Stimulated activated CD4-positive, alpha-beta T cell treated with anti-CD3 and anti-CD28 coated beads, TNF-alpha, amount 100 ng/mL, for 48 hours (primary cell): ENCODE measurements around the gene ZBED4.

Experiments
- DNase-seq, 3 donors: peaks; one replicate each; pipeline ENCODE4 v3.0.0-alpha.2; 2020; ENCODE audit warnings: low read depth in 3 of 3

The ZBED4 gene

DNA sequence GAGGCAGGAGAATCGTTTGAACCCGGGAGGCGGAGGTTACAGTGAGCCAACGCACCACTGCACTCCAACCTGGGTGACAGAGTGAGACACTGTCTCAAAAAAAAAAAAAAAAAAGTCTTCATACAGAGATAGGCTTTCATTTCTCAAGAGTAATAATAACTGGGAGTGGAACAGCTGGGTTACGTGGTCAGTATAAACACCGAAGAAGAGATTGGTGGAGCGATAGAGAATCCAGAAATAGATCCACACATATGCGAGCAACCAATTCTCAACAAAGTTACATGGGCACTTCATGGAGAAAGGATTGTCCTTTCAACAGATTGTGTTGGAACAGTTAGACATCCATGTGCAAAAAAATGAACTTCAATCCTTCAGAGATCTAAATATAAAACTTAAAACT is 24.6 kb downstream of the ZBED4 start:
- no peak for DNase-seq

DNA sequence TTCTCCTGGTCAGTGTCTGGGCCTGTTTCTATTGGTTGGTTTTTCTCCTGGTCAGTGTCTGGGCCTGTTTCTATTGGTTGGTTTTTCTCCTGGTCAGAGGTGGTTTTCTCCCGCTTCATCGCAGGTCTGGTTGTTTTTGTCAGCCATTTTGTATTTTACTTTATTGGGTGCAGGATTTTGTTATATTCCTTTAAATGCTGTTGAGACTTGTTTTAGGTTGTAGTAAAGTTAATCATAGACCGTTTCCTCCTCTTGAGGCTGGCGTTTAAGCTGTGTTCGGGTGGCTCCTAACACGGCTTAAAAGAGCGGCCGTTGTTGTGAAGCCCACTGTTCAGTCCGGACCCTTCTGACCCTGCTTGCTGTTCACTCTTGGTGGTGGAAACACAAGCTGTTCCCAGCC is 26.2 kb downstream of the ZBED4 start:
- DNase-seq = no peak

DNA sequence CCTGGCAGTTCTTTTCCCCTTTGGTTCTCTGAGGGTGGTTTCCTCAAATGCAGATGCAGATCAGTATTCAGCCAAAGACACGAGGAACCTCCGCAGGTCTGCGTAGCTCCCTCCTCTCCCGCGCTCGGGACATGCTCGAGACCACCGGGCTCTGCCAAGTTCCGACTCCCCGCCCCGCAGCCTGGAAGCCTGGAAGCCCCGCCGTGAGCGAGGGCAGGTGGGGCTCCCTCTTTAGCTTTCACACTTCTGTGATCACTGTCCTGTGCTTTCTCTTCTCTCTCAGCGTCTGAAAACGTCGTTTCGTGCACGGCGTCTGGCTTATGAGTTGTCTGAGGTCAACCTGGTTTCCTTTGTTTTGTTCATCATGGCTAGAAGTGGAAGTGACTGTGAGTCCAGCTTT is 26.6 kb downstream of the ZBED4 start:
- DNase-seq = no peak

DNA sequence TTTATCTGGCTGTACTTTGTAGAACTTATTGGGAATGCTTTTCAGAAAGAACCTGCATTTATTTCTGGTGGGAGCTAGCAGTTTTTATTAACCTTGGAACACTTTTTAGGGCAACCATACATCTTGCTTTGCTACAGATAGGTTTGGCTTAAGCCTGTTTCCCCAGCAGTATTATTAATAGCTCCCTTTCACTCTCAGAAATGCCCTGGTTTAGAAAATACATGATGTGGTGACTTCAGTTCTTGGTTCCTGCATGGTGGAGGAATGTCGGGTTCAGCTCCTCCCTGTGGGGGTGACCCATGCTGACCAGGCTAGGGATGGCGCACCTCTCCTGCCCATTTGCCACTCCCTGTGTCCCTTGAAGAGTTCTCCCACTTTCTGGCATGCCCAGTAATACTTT is 28.2 kb downstream of the ZBED4 start:
- DNase-seq = no peak

DNA sequence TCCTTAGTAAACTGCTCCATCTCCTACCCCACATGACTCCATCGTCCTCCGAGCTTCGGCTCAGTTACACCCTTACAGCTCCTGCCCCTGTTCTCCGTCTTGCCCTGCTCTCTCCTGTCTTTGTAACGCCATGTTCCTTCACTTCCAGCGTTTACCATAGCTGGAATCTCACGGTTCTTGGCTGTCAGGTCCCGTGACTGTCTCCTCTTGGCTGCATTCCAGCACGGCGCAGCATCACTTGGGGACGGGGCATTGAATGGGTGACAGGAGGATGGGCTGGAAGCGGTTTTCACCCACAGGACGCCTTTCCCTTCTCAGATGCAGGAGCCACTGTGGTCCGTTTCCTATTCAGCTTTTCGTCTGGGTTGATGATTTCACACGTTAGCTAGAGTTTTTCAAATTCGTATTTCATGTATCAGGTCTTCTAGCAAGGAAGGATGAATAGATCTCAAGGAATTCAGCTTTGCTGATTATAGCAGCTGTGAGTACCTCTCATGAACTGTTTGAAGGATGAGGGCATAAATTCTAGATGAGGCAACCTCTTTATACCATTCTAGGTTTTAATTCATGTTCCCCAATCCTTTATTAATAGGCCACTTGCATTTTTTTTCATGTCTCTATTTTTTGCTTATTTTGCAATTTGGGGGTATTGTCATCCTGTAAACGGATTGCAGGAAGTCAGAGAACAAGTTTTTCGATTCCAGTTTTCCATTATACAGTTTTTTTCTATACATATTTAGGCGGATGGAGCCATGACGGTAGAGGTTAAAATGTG is 29.1 kb downstream of the ZBED4 start:
- DNase-seq = no peak

DNA sequence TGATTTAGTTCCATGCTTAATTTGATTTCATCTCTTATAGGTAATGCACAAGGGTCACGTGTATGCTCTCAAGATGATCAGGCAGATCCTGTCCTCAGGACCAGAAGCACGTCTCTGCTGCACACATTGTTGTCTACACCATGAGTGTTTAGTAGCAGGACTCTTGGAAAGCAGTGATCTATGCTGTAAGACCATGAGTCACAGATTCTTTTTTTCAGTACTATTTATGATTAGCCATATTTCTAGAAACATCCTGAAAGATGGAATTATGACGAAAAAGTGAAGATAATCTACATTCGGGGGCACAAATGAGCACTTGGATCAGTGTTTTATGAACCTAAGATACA is 29.6 kb downstream of the ZBED4 start:
- DNase-seq = no peak

DNA sequence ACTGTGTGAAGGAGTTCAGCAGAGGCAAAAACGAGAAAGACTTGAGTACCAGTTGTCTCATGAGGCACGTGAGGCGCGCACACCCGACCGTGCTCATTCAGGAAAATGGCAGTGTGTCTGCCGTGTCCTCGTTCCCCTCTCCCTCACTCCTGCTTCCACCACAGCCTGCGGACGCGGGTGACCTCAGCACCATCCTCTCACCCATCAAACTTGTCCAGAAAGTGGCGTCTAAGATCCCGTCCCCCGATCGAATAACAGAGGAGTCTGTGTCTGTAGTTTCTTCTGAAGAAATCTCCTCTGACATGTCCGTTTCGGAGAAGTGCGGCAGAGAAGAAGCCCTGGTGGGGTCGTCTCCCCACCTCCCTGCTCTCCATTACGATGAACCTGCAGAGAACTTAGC is 30.4 kb downstream of the ZBED4 start:
- DNase-seq = no peak

DNA sequence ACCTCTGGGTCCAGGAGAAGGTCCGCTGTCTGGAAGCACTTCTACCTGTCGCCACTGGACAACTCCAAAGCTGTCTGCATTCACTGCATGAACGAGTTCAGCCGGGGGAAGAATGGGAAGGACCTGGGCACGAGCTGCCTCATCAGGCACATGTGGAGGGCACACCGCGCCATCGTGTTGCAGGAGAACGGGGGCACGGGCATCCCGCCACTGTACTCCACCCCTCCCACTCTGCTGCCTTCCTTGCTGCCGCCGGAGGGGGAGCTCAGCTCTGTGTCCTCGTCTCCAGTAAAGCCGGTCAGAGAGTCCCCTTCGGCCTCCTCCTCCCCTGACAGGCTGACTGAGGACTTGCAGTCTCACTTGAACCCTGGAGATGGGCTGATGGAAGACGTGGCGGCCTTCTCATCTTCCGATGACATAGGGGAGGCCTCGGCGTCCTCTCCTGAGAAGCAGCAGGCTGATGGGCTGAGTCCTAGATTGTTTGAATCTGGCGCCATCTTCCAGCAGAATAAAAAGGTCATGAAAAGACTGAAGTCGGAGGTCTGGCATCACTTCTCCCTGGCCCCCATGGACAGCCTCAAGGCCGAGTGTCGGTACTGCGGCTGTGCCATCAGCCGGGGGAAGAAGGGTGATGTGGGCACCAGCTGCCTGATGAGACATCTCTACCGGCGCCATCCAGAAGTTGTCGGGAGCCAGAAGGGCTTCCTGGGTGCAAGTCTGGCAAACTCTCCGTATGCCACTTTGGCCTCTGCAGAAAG is 31.0 kb downstream of the ZBED4 start:
- no peak for DNase-seq

DNA sequence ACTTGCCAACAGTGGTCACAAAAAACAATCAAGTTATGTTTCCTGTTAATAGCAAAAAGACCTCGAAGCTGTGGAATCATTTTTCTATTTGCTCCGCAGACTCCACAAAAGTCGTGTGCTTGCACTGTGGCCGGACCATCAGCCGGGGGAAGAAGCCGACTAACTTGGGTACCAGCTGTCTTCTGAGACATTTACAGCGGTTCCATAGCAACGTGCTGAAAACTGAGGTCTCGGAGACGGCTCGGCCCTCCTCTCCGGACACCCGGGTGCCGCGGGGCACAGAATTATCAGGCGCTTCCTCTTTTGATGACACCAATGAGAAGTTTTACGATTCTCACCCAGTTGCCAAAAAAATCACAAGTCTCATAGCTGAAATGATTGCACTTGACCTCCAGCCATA is 31.6 kb downstream of the ZBED4 start:
- DNase-seq = no peak

DNA sequence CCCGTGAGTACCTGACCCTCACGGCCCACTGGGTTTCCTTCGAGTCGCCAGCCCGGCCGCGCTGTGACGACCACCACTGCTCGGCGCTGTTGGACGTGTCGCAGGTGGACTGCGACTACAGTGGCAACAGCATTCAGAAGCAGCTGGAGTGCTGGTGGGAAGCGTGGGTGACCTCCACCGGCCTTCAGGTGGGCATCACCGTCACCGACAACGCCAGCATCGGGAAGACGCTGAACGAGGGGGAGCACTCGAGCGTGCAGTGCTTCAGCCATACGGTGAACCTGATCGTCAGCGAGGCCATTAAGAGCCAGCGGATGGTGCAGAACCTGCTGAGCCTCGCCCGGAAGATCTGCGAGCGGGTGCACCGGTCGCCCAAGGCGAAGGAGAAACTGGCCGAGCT is 32.2 kb downstream of the ZBED4 start:
- no peak for DNase-seq

DNA sequence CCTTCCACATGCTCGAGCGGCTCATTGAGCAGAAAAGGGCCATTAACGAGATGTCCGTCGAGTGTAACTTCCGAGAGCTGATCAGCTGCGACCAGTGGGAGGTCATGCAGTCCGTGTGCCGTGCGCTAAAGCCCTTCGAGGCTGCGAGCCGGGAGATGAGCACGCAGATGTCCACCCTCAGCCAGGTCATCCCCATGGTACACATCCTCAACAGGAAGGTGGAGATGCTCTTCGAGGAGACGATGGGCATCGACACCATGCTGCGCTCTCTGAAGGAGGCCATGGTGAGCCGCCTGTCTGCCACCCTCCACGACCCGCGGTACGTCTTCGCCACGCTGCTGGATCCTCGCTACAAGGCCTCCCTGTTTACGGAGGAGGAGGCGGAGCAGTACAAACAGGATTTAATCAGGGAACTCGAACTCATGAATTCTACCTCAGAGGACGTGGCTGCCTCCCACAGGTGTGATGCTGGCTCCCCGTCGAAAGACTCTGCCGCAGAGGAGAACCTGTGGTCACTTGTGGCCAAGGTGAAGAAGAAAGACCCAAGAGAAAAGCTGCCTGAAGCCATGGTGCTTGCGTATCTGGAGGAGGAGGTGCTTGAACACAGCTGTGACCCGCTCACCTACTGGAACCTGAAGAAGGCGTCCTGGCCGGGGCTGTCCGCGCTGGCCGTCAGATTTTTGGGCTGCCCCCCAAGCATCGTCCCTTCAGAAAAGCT is 32.9 kb downstream of the ZBED4 start:
- no peak for DNase-seq

DNA sequence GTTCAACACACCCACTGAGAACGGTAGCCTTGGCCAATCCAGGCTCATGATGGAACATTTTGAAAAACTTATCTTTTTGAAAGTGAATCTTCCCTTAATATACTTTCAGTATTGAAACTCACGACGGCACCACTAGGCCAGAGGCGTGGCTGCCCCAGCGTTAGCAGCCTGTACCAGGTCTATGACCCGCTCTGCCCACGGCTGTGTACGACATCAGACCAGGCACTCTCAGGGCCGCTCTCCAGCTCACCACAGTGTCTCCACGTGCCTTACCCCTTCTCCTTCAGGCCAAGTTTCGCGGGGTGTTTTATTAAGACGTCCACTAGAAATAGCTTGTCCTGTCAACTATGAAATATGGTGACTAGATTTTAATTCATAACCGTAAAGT is 33.4 kb downstream of the ZBED4 start:
- no peak for DNase-seq

DNA sequence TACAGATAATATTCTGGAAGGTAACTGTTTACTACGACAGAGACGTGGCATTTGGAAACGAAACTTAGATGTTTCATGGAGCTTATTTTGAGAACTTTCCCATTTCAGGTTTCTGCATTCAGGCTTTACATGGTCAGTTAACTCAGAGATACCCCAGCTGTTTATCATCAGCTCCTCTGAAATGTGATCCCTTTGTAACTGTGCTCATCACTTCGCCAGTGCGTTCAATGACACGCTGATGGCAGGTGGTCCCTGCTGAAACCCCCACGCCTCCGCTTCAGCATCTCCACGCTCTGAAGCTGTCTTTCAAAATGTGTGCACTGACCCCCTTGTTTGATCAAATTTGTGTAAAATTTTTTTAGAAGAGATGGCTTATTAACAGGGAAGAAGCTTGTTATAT is 34.1 kb downstream of the ZBED4 start:
- no peak for DNase-seq

DNA sequence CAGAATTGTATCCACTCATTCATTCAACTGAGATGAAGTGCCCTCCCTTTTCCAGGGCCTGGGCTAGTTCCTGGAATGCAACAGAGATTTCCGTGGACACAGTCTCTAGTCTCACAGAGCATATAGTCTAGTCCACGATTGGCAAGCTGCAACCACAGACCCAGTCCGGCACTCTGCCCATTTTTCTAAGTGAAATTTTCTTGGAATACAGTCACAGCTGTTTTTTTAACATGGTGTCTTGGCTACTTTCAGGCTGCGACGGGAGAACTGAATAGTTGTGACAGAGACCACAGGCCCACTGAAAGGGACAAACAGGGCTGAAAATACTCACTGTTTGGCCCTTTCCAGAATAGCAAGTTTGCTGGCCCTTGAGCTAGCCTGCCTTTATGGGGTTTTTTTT is 35.4 kb downstream of the ZBED4 start:
- DNase-seq = no peak

DNA sequence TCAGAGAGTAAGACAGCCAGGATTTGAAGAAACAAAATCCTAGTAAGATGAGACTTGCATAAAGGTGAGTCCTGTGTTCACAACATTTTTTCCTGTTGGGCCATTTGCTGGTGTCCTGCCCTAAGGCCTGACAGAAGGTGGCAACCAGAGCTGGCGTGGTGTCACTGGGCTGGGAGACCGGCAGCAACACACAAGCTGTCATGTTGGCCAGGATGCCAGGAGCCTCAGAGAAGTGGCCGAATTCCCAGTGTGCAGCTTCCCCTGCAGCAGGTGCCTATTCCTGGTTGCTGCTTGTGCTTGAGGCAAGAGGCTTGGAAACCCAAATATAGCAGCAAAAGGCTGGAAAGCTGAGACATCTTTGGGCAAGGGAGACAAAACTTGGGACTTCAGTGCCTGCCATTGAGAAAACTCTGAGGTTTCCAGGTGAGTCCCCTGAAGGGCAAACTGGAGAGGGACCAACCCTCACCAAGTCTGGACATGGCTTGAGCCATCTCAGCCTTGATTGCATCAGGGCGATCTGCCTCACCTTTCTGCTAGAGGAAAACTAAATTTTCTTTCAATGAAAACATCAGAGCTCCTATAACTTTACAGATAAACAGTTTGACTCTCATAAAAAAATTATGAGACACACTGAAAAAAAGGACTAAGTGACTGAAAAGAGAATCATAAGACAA is 38.7 kb downstream of the ZBED4 start:
- DNase-seq = no peak

DNA sequence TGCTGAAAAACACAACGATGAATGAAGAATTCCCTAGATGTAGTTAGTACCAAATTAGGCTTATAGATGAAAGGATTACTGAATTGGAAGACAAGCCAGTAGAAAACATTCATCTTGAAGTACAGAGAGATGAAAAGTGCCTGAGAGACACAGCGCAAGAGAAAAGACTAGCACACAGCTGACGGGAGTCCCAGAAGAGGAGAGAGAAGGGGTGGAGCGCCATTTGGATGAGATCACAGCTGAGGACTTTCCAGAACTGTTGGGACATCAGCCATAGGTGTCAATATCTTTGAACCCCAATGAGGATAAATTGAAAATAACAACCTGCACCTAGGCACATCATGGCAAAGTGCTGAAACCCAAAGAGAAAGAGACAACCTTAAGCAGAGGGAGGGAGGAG is 39.4 kb downstream of the ZBED4 start:
- DNase-seq = no peak

DNA sequence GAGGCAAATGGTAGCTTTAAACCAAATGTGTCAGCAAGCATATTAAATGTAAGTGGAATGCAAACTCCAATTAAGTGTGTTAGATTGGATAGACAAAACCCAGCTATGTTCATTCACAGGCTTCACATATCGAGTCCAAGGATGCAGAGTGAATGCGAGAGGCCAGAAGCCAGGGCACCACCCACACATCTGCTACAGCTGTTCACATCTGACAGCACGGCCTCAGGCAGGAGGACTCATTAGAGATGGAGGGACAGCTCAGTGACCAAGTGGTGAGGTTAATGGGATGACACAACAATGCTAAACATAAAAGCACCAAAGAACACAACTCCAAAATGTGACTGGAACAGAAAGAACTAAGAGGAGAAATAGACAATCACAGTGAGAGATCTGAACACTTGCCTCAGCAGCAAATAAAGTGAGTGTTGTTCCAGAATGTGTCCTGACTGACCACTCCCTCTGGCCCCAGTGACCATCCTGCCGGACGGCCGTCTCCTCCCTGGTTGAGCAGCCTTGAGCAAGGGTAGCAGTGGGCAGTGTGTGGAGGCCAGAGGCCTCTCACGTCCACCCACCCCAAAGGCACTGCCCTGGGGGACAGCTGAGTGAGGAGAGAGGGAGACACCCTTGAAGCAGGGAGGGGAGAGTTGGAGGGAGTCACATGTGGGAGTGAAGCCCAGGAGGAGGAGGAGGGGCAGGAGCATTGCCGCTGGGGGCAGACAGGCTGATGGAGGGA is 40.8 kb downstream of the ZBED4 start:
- DNase-seq = no peak

DNA sequence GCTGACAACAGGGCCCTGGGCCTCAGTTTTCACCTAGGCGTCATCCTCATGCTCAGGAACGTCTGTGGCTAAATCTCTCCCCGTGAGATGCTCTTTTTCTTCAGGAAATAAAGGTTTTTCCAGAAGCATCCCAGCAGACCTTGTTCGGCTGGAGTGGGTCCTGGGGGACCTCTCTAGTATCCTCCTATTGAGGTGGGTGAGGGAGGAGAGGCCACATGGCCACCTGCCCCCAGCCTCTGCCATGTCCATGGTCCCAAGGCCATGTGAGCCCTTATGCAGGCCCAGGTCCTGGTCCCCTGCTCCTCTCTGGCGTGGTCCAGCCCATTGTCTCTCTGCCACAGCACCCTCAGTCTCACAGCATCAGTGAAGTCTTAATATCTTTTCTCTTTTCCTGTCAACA is 42.6 kb downstream of the ZBED4 start:
- no peak for DNase-seq

DNA sequence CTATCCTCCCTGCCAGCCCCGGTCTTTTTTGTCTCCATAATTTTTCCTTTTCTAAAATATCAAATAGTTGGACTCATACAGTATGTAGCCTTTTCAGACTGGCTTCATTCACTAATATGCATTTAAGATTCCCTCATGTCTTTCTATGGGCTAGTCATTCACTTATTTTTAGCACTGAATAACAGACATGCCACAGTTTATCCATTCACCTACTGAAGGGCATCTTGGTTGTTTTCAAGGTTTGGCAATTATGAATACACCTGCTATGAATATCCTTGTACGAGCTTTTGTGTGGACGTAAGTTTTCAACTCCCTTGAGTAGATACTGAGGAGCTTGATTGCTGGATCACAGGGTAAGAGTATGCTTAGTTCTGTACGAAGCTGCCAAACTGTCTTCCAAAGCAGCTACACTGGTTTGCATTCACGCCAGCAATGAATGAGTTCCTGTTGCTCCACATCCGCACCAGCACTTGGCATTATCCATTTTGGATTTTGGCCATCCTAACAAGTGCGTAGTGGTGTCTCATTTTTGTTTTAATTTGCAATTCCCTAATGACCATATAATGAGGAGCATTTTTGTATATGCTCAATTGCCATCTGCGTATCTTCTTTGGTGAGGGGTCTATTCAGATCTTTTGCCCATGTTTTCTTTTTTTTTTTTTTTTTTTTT is 43.5 kb downstream of the ZBED4 start:
- DNase-seq = no peak

DNA sequence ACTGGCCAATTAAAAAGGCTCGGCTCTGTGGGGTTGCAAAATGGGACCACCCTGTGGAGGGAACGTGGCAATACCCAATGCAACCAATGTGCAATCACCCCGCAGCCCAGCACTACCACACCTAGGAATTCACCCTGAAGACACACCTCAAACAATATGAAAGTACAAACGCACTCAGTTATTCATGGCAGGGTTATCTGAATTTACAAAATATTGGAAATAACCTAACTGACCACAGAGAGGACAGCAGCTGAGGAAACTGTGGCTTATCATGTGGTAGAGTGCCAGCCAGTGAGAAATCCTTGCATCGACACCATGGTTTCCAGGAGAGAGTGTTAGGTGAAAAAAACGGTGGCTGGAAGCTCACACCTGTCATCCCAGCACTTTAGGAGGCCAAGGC is 45.9 kb downstream of the ZBED4 start:
- no peak for DNase-seq
